GM18526 (cell line): ENCODE data around the gene HSFX1.
"Not testable (repeated sequence)": the region's sequence is repeated elsewhere in the genome, so short reads cannot be mapped to it uniquely, and the experiment has no call there.

Experiments used
- POLR2A ChIP-seq: IDR thresholded peaks from 3 replicates; pipeline ENCODE4 v1.6.1; 2011; ENCODE audit not compliant: insufficient read length; ENCODE audit errors: extremely low read depth

The HSFX1 gene

GRCh38 chrX:149773768-149774167 is at the start of gene HSFX1:
Gene HSFX1 (plus strand): TSS chrX:149774068. CDS start chrX:149774682, 614 bp downstream.
- TF ChIP-seq POLR2A, result not testable (repeated sequence)

GRCh38 chrX:149757206-149758067 is 16.4 kb upstream of the HSFX1 start:
- TF ChIP-seq POLR2A, result no peak

GRCh38 chrX:149758068-149758714 is 15.7 kb upstream of the HSFX1 start:
- no peak for TF ChIP-seq POLR2A

DNA sequence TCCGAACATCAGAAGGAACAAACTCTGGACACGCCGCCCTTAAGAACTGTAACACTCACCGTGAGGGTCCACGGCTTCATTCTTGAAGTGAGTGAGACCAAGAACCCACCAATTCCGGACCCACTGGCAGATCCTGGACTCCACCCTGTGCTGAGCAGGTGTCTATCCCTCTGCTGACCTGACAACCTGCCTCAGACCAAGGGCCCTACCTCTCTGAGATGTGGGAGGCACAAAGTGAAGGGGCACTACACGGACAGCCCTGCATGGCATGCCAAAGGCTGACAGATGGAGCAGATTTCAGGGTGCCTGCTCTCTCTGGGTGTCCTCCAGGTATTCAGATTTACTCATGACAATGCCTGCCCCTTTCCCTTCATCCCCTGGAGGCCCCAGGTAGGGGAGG is 14.0 kb upstream of the HSFX1 start:
- TF ChIP-seq POLR2A, result no peak

- TF ChIP-seq POLR2A, result no peak
Observed at GRCh38 chrX:149760965-149761364, 12.9 kb upstream of the HSFX1 start.

DNA sequence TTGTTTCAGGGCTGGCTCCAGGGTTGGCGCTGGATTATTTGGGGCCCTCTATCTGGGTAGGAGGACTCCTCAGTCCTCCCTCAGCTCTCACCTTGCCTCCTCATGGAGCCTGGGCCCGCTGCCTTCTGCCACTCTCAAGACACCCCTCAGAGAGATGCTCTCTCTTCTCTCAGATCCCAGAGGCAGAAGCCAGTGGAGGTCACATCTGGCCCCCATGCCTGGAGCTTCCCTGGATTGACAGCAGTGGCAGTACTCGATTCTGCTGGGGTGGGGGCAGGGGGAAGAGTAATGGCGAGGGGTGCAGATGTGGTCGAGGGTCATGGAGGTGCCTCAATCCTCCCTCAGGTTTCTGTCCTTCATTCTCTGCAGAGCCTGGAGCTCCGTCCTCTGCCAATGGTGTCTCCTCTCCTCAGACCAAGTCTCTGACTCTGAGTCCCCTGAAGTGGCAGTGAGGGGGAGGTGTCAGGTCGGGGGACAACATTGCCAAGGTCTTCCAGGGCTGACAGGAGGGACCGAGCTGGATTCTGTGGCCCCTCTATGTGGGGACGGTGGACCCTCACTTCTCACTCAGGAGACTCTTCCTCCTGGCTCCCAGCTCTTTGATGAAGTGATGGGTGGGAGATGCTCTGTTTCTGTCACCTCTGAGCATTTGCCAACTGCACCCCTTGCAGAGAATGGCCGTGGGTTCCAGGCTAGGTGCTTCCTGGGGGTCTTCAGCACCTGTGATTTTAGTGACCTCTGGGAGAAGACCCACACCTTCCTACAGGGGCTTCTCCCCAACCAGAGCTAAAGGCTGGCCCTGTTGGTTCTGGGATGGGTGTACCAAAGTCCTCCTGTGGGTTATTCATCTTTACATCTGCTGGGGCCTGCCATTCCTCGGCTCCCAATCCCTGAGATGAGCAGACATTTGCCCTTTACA is 10.9 kb upstream of the HSFX1 start:
- TF ChIP-seq POLR2A, result no peak

DNA sequence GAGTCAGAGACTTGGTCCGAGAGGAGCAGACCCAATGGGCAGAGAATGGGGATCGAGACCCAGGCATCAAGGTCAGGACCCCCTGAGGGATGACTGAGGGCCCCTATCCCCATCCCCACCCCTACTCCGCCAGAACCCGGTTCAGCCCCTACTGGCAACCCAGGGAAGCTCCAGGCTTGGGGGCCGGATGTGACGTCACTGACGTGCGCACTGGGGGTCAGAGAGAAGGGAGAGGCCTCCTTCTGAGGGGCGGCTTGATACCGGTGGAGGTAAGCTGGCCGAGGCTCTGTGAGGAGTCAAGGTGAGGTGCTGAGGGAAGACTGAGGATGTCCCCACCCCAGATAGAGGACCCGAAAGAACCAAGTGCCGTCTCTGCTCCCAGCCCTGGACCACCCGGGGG is 7.9 kb downstream of the HSFX1 start, which contains the start of gene MAGEA9:
Gene MAGEA9, plus strand, starts transcription at position 204 of the 400 bp plus-strand sequence. CDS start 4,281 bp downstream, outside the sequence.
- not testable (repeated sequence) for TF ChIP-seq POLR2A

- TF ChIP-seq POLR2A, result no peak
Observed at GRCh38 chrX:149799095-149799714, 25.3 kb downstream of the HSFX1 start.

DNA sequence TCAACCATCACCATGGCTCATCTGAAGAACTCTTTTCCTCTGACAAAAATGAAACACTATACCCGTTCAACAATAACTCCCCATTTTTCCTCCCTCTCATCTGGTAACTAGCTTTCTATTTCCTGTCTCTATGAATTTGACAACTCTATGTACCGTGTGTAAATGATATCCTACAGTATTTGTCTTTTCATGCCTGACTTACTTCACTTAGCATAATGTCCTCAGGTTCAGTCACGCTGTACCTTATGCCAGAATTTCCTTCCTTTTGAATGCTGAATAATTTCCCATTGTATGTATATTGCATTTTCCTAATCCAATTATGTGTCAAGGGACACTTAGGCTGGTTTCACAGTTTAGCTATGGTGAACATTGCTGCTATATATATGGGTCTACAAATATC is 26.1 kb downstream of the HSFX1 start:
- TF ChIP-seq POLR2A, result no peak

DNA sequence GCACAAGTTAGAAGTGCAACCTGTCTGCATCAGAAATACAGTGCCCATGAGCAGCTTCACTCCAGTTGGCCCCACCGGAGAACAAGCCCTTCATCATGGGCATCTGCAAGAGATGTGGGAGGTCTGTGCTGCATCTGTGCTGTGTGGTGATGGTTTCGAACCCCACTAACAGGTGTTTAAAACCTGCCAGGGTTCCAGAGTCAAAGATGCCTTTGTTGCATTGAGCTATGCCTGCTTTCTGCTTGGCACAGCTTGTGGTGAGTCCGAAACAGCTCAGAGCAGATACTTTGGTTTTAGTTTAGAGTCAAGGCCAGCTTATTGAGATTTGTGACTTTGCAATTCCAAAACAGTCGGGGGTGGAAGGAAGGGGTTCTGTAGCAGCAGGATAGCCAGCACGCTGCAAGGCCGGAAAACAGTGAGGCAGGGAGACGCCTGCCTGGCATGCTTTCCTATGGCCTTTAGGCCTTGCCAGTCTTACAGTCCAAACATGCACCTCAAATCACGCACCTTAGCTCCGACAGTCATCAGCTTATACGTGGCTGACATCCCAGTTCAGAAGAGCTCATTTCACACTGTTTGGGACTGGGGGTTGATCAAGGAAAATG is 29.7 kb downstream of the HSFX1 start:
- no peak for TF ChIP-seq POLR2A

GRCh38 chrX:149804102-149804501 is 30.2 kb downstream of the HSFX1 start:
- no peak for TF ChIP-seq POLR2A

GRCh38 chrX:149807747-149808458 is 34.0 kb downstream of the HSFX1 start:
- TF ChIP-seq POLR2A, result no peak

DNA sequence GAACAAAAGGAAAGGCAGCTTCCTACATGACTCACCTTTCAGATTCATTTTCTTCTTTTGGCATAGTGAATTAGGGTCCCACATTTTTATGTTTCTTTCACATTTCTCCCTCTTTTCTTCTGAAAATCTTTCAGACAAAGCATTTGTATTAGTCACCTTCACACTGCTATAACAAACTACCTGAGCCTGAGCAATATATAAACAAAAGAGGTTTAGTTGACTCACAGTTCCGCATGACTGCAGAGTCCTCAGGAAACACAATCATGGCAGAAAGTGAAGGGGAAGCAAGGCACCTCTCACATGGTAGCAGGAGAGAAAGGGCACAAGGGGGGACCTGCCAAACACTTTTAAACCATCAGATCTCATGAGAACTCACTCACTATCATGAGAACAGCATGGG is 44.8 kb downstream of the HSFX1 start:
- no peak for TF ChIP-seq POLR2A

GRCh38 chrX:149819371-149819770 is 45.5 kb downstream of the HSFX1 start:
- TF ChIP-seq POLR2A, result no peak
